CD14-positive monocyte (primary cell): ENCODE data around the gene SLC4A7. TPM values are rescaled to one million over a fixed set of nuclear protein-coding genes. Genes with fewer than 3 reads are reported as not detected.

Source experiments
- DNase-seq, 3 donors: peaks; one replicate each; pipeline ENCODE4 v3.0.0-alpha.2; 2011 to 2022
- H2AFZ ChIP-seq: 2 replicates; pipeline ENCODE4 v1.6.0; 2012; ENCODE audit warnings: mild to moderate bottlenecking, low read depth, low read length, inconsistent platforms; ENCODE audit not compliant: insufficient read depth, poor library complexity, severe bottlenecking
- H3K27ac ChIP-seq, 2 donors: 1 replicate in 1 of 2; 2 replicates in 1 of 2; pipeline ENCODE4 v1.5.1; 2012 to 2013; ENCODE audit warnings: low read length in 2 of 2, control low read depth in 1 of 2, inconsistent platforms in 1 of 2, low read depth in 1 of 2, mild to moderate bottlenecking in 1 of 2
- H3K27me3 ChIP-seq, 2 donors: one replicate each; pipeline versions ENCODE4 v1.6.0 to v1.6.1; 2011 to 2013; ENCODE audit warnings: low read length in 2 of 2; ENCODE audit not compliant: control insufficient read depth in 2 of 2, insufficient read depth in 2 of 2
- H3K36me3 ChIP-seq, 2 donors: replicated peaks in 1 of 2; 1 replicate in 1 of 2; 2 replicates in 1 of 2; pipeline versions ENCODE4 v1.5.1 to v1.6.1; 2012 to 2013; ENCODE audit warnings: low read length in 2 of 2, control low read depth in 1 of 2, inconsistent platforms in 1 of 2, mild to moderate bottlenecking in 1 of 2; ENCODE audit not compliant: insufficient read depth in 2 of 2, control insufficient read depth in 1 of 2
- H3K4me1 ChIP-seq, 2 donors: 1 replicate in 1 of 2; 2 replicates in 1 of 2; pipeline versions ENCODE4 v1.5.1 to v1.6.1; 2012 to 2013; ENCODE audit warnings: low read length in 2 of 2, control low read depth in 1 of 2, inconsistent platforms in 1 of 2, mild to moderate bottlenecking in 1 of 2, moderate library complexity in 1 of 2; ENCODE audit not compliant: insufficient read depth in 2 of 2, control insufficient read depth in 1 of 2
- H3K4me2 ChIP-seq: replicated peaks from 2 replicates; pipeline ENCODE3; 2012; ENCODE audit warnings: low read length, moderate library complexity, mild to moderate bottlenecking; ENCODE audit not compliant: poor library complexity, severe bottlenecking; ENCODE audit errors: extremely low read depth
- H3K4me3 ChIP-seq, 3 experiments: fragments of 200-600 bp in 1 of 3; sonication (generic) in 1 of 3; replicated peaks in 1 of 3; 1 replicate in 2 of 3; 2 replicates in 1 of 3; pipeline ENCODE4 v1.5.1; 2011 to 2013; ENCODE audit warnings: low read length in 3 of 3, mild to moderate bottlenecking in 3 of 3, control low read depth in 2 of 3, low read depth in 2 of 3, inconsistent platforms in 1 of 3, moderate library complexity in 1 of 3
- H3K79me2 ChIP-seq: 2 replicates; pipeline ENCODE4 v1.6.0; 2012; ENCODE audit warnings: mild to moderate bottlenecking, control low read depth, inconsistent platforms, low read length, moderate library complexity; ENCODE audit not compliant: insufficient read depth
- H3K9ac ChIP-seq: 2 replicates; pipeline ENCODE4 v1.6.0; 2017; ENCODE audit warnings: low read length, mild to moderate bottlenecking; ENCODE audit not compliant: insufficient read depth, poor library complexity, severe bottlenecking
- H3K9me3 ChIP-seq, 2 donors: replicated peaks in 1 of 2; 1 replicate in 1 of 2; 2 replicates in 1 of 2; pipeline versions ENCODE4 v1.5.1 to v1.6.1; 2012 to 2013; ENCODE audit warnings: low read length in 2 of 2, control low read depth in 1 of 2; ENCODE audit not compliant: control insufficient read depth in 1 of 2, insufficient read depth in 1 of 2
- H4K20me1 ChIP-seq: 2 replicates; pipeline ENCODE4 v1.6.0; 2012; ENCODE audit warnings: mild to moderate bottlenecking, low read length, control low read depth, moderate library complexity; ENCODE audit not compliant: insufficient read depth
- H3K27ac Mint-ChIP-seq, 7 donors: one replicate each; pipeline ENCODE4 v1.8.0; 2020; ENCODE audit warnings: mild to moderate bottlenecking in 7 of 7, mixed read lengths in 7 of 7, moderate library complexity in 6 of 7, inconsistent platforms in 2 of 7
- H3K27me3 Mint-ChIP-seq, 3 donors: one replicate each; pipeline ENCODE4 v1.8.0; 2021 to 2022; ENCODE audit warnings: low read depth in 3 of 3, mild to moderate bottlenecking in 3 of 3, mixed read lengths in 3 of 3, moderate library complexity in 3 of 3, inconsistent platforms in 1 of 3
- H3K36me3 Mint-ChIP-seq, 2 donors: one replicate each; pipeline ENCODE4 v1.8.0; 2020; ENCODE audit warnings: mixed read lengths in 2 of 2, inconsistent platforms in 1 of 2, mild to moderate bottlenecking in 1 of 2
- H3K4me1 Mint-ChIP-seq: one replicate; pipeline ENCODE4 v1.8.0; 2020; ENCODE audit warnings: mild to moderate bottlenecking, mixed read lengths
- H3K4me3 Mint-ChIP-seq, 2 donors: one replicate each; pipeline ENCODE4 v1.8.0; 2020; ENCODE audit warnings: mild to moderate bottlenecking in 2 of 2, mixed read lengths in 2 of 2, moderate library complexity in 1 of 2
- H3K9me3 Mint-ChIP-seq, 7 donors: one replicate each; pipeline ENCODE4 v1.8.0; 2020 to 2022; ENCODE audit warnings: mixed read lengths in 7 of 7, mild to moderate bottlenecking in 6 of 7, moderate library complexity in 6 of 7, inconsistent platforms in 2 of 7
- WGBS: methylation state at CpG from one replicate; pipeline ENCODE4 v1.1.5; 2013; ENCODE audit warnings: missing lambda C conversion rate; ENCODE audit not compliant: insufficient coverage; 5-methylcytosine and 5-hydroxymethylcytosine counted together
- intact Hi-C, 2 donors: fragments of 100-400 bp; cut with micrococcal nuclease; formaldehyde crosslinking; loops; one replicate each; pipeline versions ENCODE4 v1.15.0 to v1.15.1; 2023
- polyA plus RNA-seq, 3 donors: library from polyadenylated mRNA; depleted of rRNA in 1 of 3; unstranded in 2 of 3; stranded (reverse) in 1 of 3; fragments of 300-500 nt in 2 of 3; fragments of >200 nt in 1 of 3; fragmentation: Illumina TruSeq in 2 of 3; gene quantifications; 1 replicate in 2 of 3; 2 replicates in 1 of 3; pipeline ENCODE4 v1.2.3, GENCODE V29; 2012 to 2021
- small RNA-seq: library from RNA; depleted of rRNA; stranded (forward); fragments of <200 nt; gene quantifications from one replicate; pipeline ENCODE3, GENCODE V24; 2012; ENCODE audit warnings: low read depth; ENCODE audit not compliant: insufficient read length
- TF ChIP-seq, protein P1 (sequence below): fragments of 200-600 bp; IDR thresholded peaks from one replicate; pipeline ENCODE4 v1.8.0; 2022; ENCODE audit warnings: antibody characterized with exemption, mild to moderate bottlenecking

Gene SLC4A7
- polyA plus RNA-seq, 3 donors, result 5.4 to 7.6 (median 5.5) TPM

DNA sequence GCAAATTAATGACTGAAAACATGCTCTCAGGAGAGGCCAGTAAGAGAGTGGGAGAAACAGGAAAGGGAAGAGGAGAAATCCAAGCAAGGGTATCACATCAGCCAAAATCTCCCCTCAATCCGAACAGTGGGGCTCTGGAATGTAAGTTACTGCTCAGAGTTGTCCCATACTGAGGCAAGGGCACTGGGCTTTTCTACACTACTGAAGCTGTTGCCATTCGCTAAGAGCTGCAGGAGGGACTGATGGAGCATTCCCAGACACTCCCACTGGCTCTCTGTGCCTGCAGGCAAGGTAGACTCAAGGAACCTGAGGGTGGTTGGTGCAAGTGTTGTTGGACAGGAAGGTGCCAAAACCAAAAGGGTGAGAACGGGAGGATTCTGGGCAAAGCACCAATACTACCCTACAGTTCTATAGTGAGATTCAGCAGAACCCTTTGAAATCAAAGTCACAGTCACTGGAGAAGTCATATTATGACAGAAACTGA is 161.1 kb downstream of the SLC4A7 start:
- Histone ChIP-seq H3K79me2 (no peaks in the 10 kb centered on the region), H3K9me3 (no peaks in the 10 kb centered on the region), H3K4me3 (no peak overlapping the region), H3K27me3 (no peaks in the 10 kb centered on the region), H3K4me2 (no peak overlapping the region), H3K4me1 (no peaks in the 10 kb centered on the region), H3K27ac (no peak overlapping the region), H4K20me1 (no peaks in the 10 kb centered on the region), H3K9ac (no peak overlapping the region), H3K36me3 (no peaks in the 10 kb centered on the region), H2AFZ (no peak overlapping the region)
- 100% methylated on average over 1 of the region's 3 CpGs for WGBS
- no peak overlapping the region for H3K27ac Mint-ChIP-seq
- TF ChIP-seq, protein P1, sequence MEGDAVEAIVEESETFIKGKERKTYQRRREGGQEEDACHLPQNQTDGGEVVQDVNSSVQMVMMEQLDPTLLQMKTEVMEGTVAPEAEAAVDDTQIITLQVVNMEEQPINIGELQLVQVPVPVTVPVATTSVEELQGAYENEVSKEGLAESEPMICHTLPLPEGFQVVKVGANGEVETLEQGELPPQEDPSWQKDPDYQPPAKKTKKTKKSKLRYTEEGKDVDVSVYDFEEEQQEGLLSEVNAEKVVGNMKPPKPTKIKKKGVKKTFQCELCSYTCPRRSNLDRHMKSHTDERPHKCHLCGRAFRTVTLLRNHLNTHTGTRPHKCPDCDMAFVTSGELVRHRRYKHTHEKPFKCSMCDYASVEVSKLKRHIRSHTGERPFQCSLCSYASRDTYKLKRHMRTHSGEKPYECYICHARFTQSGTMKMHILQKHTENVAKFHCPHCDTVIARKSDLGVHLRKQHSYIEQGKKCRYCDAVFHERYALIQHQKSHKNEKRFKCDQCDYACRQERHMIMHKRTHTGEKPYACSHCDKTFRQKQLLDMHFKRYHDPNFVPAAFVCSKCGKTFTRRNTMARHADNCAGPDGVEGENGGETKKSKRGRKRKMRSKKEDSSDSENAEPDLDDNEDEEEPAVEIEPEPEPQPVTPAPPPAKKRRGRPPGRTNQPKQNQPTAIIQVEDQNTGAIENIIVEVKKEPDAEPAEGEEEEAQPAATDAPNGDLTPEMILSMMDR, result no peak
- H3K27me3 Mint-ChIP-seq, result peaks cover 0 to 1% (median 0%) of the 10 kb centered on the region in 3 donors
- peaks cover 0 to 2% (median 0%) of the 10 kb centered on the region in 7 donors for H3K9me3 Mint-ChIP-seq
- no peaks in the 10 kb centered on the region for H3K36me3 Mint-ChIP-seq
- H3K4me3 Mint-ChIP-seq, result no peak overlapping the region
- H3K4me1 Mint-ChIP-seq, result no peaks in the 10 kb centered on the region
- intact Hi-C loops, result no loop called here
- no peak for DNase-seq

Small RNA genes lying within 50 kb of the gene (small RNA-seq; reads per million reads assigned to genes)
- gene AC137675.1, result not detected
- not detected for gene RNU1-96P

Other genes with a start within 250 kb of the SLC4A7 start
- gene NEK10, start 115.0 kb downstream of the SLC4A7 start, polyA plus RNA-seq, result not detected
- under 1 TPM in 2 of 3 donors, not detected in 1; 0.09 to 0.21 TPM for gene EOMES, start 237.9 kb upstream of the SLC4A7 start, polyA plus RNA-seq